Measurements from ENCODE around the gene EYA2.
A peak's percentile ranks its signal among the peaks of the same experiment; 100 is the strongest.

Gene EYA2

DNA sequence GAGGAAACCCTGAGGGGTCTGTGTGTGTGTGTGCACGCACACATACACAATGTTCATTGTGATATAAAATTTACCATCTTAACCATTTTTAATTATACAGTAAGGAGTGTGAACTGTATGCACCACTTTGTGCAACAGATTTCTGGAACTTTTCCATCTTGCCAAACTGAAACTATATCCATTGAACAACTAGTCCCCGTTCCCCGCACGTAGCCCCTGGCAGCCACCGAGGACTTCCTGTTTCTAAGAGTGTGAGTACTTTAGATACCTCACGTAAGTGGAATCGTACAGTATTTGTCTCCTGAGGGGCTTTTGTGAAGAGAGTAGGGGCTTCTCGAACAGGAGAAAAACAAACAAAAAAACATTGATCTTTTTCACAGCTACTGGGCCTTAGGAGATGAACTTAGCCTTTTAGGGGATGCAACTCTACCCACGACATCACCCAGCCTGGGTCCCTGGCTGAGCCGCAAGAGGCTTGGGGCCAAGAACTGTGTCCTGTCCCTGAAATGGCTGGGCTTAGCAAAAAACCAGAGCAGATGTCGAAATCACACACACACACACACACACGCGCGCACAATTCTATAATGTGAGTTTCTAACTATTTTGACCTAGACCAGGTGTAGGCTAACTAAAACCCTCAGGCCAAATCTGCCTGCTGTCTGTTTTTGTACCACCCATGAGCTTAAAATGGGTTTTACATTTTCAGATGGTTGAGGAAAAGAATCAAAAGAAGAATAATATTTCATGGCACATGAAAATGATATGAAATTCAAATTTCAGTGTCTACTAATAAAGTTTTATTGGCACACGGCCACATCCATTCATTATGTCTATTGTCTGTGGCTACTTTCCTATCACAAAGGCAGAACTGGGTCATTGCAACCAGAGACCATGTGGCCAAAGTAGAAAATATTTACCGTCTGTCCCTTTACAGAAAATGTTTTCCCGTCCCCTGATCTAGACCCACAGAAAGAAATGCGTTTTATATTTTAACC is 144.2 kb downstream of the EYA2 start:
- H3K9ac ChIP-seq (ENCODE audit: insufficient read length), result no peak overlapping the region
- no peaks in the 10 kb centered on the region for H3K9me3 ChIP-seq (ENCODE audit: low read depth, low read length)
- DNase-seq (ENCODE audit: low read depth, low spot score), result no peak
- peak overlapping the region; percentile 56 for H3K27ac ChIP-seq
- peak overlapping the region; percentile 43 for H3K4me3 ChIP-seq
- H3K36me3 ChIP-seq (ENCODE audit: insufficient read depth, low read length), result no peaks in the 10 kb centered on the region
- TF ChIP-seq EZH2 (IDR thresholded peaks at IDR 0.05) (no peak), POLR2AphosphoS5 (IDR thresholded peaks at IDR 0.05; ENCODE audit: borderline replicate concordance, low read depth, low read length) (no peak), FOXP2 (optimal IDR thresholded peaks at IDR 0.05; ENCODE audit: control extremely low read depth, extremely low read length, insufficient read depth) (no peak)

DNA sequence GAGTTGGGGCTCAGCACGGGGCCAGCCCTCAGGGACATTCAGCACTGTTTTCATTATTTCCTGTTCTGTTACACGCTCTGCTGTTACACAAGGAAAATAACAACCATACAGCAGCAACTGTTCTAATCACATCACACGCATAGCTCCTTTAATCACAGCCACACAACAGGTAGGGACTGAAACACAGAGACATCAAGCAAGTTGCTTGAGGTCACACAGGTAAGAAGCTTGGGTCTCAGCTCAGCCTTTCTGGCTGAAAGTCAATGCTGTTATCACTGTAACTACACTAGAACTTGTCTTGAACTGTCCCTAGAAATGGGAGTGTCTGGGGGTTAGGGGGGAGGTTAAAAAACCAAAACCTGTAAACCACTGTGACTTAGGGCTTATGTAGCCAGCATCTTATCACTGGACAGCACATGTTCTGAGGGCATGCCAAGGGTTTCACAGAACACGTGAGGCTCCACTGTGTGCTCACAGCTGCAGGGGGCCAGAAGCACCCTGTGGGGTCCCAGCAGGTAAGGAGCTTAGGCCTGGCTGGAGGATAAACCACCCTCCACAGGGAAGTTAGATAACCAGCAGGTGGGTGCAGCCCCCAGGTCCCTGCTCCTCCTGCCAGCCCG is 146.0 kb downstream of the EYA2 start:
- Histone ChIP-seq H3K9me3 (ENCODE audit: low read depth, low read length) (no peaks in the 10 kb centered on the region), H3K27ac (no peak overlapping the region), H3K4me3 (no peak overlapping the region), H3K9ac (ENCODE audit: insufficient read length) (no peak overlapping the region), H3K36me3 (ENCODE audit: insufficient read depth, low read length) (no peaks in the 10 kb centered on the region)
- TF ChIP-seq FOXP2 (optimal IDR thresholded peaks at IDR 0.05; ENCODE audit: control extremely low read depth, extremely low read length, insufficient read depth) (no peak), EZH2 (IDR thresholded peaks at IDR 0.05) (no peak), POLR2AphosphoS5 (IDR thresholded peaks at IDR 0.05; ENCODE audit: borderline replicate concordance, low read depth, low read length) (no peak)
- DNase-seq (ENCODE audit: low read depth, low spot score), result no peak

DNA sequence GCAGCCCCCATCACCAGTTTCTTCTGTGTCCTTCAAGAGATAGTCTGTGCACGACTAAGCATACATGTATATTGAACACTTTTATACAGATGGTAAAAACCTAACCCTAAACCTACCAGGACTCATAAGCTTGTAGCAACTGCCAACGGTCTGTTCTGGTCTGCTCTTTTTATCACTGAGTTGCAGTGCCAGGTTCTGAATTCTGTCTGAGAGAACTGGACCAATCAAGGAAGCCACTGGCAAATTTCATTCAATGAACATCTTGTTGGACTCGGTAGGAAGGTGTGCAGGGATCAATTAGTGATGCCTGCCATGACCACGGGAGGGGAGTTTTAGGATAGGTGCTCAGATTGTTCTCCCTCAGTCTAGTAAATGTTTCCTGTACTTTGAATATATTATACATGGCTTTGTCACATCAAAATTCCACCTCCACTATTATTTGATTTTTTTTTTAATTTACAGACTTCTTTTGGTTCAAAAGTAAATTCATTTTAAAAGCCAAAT is 146.8 kb downstream of the EYA2 start:
- H3K9ac ChIP-seq (ENCODE audit: insufficient read length), result no peak overlapping the region
- TF ChIP-seq POLR2AphosphoS5 (IDR thresholded peaks at IDR 0.05; ENCODE audit: borderline replicate concordance, low read depth, low read length), result no peak
- TF ChIP-seq FOXP2 (optimal IDR thresholded peaks at IDR 0.05; ENCODE audit: control extremely low read depth, extremely low read length, insufficient read depth), result no peak
- TF ChIP-seq EZH2 (IDR thresholded peaks at IDR 0.05), result no peak
- H3K36me3 ChIP-seq (ENCODE audit: insufficient read depth, low read length), result no peaks in the 10 kb centered on the region
- H3K9me3 ChIP-seq (ENCODE audit: low read depth, low read length), result no peaks in the 10 kb centered on the region
- no peak for DNase-seq (ENCODE audit: low read depth, low spot score)
- H3K4me3 ChIP-seq, result no peak overlapping the region
- no peak overlapping the region for H3K27ac ChIP-seq

DNA sequence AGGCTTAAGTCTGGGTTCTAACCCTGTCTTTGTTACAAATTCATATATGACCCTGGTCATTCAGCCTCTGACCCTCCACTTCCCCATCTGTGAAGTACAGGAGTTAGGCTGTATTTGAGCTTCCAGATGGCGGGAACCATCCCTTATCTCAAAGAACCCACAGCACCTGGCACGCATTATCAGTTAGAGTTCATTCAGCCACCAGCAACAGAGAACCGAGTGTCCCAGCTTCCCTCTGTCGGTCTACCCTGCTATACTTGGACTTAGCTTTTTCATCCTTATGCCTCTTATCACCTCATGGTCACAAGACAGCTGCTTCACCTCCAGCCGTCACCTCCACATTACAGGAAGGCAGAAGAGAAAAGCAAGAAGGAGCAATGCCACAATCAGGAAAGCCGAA is 147.8 kb downstream of the EYA2 start:
- Histone ChIP-seq H3K4me3 (no peak overlapping the region), H3K27ac (no peak overlapping the region), H3K9me3 (ENCODE audit: low read depth, low read length) (no peaks in the 10 kb centered on the region), H3K36me3 (ENCODE audit: insufficient read depth, low read length) (no peaks in the 10 kb centered on the region), H3K9ac (ENCODE audit: insufficient read length) (no peak overlapping the region)
- TF ChIP-seq EZH2 (IDR thresholded peaks at IDR 0.05) (no peak), FOXP2 (optimal IDR thresholded peaks at IDR 0.05; ENCODE audit: control extremely low read depth, extremely low read length, insufficient read depth) (no peak), POLR2AphosphoS5 (IDR thresholded peaks at IDR 0.05; ENCODE audit: borderline replicate concordance, low read depth, low read length) (no peak)
- DNase-seq (ENCODE audit: low read depth, low spot score), result no peak

DNA sequence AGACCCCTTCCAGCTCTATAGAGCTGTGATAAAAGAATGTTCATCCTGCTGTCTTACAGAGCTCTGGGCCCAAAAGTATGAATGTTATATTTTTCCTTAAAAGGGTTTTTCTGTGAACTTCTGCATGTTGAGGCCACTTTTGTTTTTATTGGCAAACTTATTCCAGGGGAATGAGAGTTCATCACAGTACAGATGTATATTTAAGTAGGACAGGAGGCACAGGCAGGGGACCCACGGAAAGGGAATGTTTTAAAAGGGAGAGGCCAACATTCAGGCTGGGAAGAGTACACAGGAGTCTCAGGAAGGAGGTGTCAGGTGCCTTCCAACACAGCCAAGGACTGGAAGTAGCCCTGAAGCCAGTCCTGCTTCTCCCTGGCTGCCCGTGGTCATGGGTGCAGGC is 148.4 kb downstream of the EYA2 start:
- TF ChIP-seq POLR2AphosphoS5 (IDR thresholded peaks at IDR 0.05; ENCODE audit: borderline replicate concordance, low read depth, low read length), result no peak
- no peak for TF ChIP-seq EZH2 (IDR thresholded peaks at IDR 0.05)
- no peak for TF ChIP-seq FOXP2 (optimal IDR thresholded peaks at IDR 0.05; ENCODE audit: control extremely low read depth, extremely low read length, insufficient read depth)
- no peaks in the 10 kb centered on the region for H3K9me3 ChIP-seq (ENCODE audit: low read depth, low read length)
- H3K36me3 ChIP-seq (ENCODE audit: insufficient read depth, low read length), result no peaks in the 10 kb centered on the region
- no peak overlapping the region for H3K4me3 ChIP-seq
- H3K9ac ChIP-seq (ENCODE audit: insufficient read length), result no peak overlapping the region
- no peak for DNase-seq (ENCODE audit: low read depth, low spot score)
- no peak overlapping the region for H3K27ac ChIP-seq

DNA sequence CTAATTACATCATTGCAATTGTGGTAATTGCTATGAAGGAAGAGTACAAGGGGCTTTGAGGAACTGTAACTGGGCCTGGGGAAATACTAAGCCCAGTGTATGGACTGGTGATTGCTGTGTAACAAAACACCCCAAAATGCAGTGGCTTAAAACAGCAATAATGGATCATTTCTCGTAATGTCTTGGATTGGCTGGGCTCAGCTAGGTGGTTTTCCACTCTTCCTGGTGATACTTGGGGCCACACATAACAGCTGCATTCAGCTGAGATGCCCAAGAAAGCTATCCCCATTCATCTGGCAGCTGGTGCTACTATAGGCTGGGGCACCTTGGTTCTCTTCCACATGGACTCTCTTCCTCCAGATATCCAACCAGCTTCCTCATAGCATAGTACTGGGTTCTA is 150.3 kb downstream of the EYA2 start:
- TF ChIP-seq POLR2AphosphoS5 (IDR thresholded peaks at IDR 0.05; ENCODE audit: borderline replicate concordance, low read depth, low read length), result no peak
- no peak for DNase-seq (ENCODE audit: low read depth, low spot score)
- H3K27ac ChIP-seq, result no peak overlapping the region
- no peaks in the 10 kb centered on the region for H3K9me3 ChIP-seq (ENCODE audit: low read depth, low read length)
- no peak overlapping the region for H3K4me3 ChIP-seq
- H3K36me3 ChIP-seq (ENCODE audit: insufficient read depth, low read length), result no peaks in the 10 kb centered on the region
- H3K9ac ChIP-seq (ENCODE audit: insufficient read length), result no peak overlapping the region

DNA sequence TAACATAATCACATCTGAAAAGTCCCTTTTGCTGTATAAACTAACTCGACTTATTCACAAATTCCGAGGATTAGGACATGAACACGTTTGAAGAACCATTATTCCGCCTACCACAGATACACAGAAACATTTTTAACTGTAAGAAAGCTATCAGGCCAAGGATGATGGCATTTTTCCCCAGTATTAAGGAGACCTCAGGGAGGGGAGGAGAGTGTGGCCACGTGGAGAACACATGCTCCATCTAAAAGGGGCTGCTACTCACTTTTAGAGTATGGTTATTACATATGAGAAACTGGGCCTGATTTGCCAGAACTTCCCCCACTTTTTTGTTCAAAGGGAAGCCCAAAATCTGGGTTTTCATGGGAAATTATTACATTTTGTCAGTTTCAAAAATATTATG is 153.4 kb downstream of the EYA2 start:
- no peak for DNase-seq (ENCODE audit: low read depth, low spot score)
- TF ChIP-seq POLR2AphosphoS5 (IDR thresholded peaks at IDR 0.05; ENCODE audit: borderline replicate concordance, low read depth, low read length) (no peak), EZH2 (IDR thresholded peaks at IDR 0.05) (no peak), FOXP2 (optimal IDR thresholded peaks at IDR 0.05; ENCODE audit: control extremely low read depth, extremely low read length, insufficient read depth) (no peak)
- H3K36me3 ChIP-seq (ENCODE audit: insufficient read depth, low read length), result no peaks in the 10 kb centered on the region
- H3K9me3 ChIP-seq (ENCODE audit: low read depth, low read length), result no peaks in the 10 kb centered on the region
- no peak overlapping the region for H3K9ac ChIP-seq (ENCODE audit: insufficient read length)
- H3K27ac ChIP-seq, result no peak overlapping the region
- H3K4me3 ChIP-seq, result no peak overlapping the region

DNA sequence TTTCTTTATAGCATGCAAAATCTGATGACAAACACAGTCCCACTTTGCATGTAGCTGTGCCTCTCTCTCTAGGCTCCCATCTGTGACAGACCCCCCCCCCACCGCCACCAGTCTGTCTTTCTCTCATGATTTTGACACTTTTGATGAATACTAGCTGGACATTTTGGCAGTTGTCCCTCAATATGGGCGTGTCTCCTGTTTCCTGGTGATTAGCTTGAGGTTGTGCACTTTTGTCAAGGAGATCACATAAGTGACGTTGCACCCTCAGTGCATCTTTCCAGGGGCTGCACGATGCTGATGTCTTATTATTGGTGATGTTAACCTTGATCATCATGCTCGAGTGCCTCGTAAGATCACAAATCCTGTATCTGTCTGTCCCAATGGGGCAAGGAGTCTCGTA is 155.1 kb downstream of the EYA2 start:
- no peak for TF ChIP-seq FOXP2 (optimal IDR thresholded peaks at IDR 0.05; ENCODE audit: control extremely low read depth, extremely low read length, insufficient read depth)
- no peak for TF ChIP-seq EZH2 (IDR thresholded peaks at IDR 0.05)
- TF ChIP-seq POLR2AphosphoS5 (IDR thresholded peaks at IDR 0.05; ENCODE audit: borderline replicate concordance, low read depth, low read length), result no peak
- DNase-seq (ENCODE audit: low read depth, low spot score), result no peak
- H3K4me3 ChIP-seq, result no peak overlapping the region

More for the DNA sequence above, 155.1 kb downstream of the EYA2 start:
- H3K9ac ChIP-seq (ENCODE audit: insufficient read length), result no peak overlapping the region
- no peak overlapping the region for H3K27ac ChIP-seq
- no peaks in the 10 kb centered on the region for H3K9me3 ChIP-seq (ENCODE audit: low read depth, low read length)
- H3K36me3 ChIP-seq (ENCODE audit: insufficient read depth, low read length), result no peaks in the 10 kb centered on the region

Measured in SK-N-MC (cell line).